ENCODE data around the gene LRP2.

The LRP2 gene

GRCh38 chr2:169237286-169237685 lies 125.0 kb downstream of the LRP2 start:
- TF ChIP-seq CTCF (IDR thresholded peaks at IDR 0.05; ENCODE audit: low read depth, low read length) (no peak), MYC (IDR thresholded peaks at IDR 0.05; ENCODE audit: low read depth, low read length) (no peak)
- H3K4me3 ChIP-seq (ENCODE audit: low read depth, low read length), result no peak overlapping the region
- no peak for DNase-seq (ENCODE audit: low read depth)

- TF ChIP-seq POLR2A (IDR thresholded peaks at IDR 0.05; ENCODE audit: extremely low read depth, insufficient read length) (no peak), CTCF (IDR thresholded peaks at IDR 0.05; ENCODE audit: low read depth, low read length) (no peak), MYC (IDR thresholded peaks at IDR 0.05; ENCODE audit: low read depth, low read length) (no peak), MAX (IDR thresholded peaks at IDR 0.05; ENCODE audit: low read depth, low read length) (no peak)
- H3K4me3 ChIP-seq (ENCODE audit: low read depth, low read length), result no peak overlapping the region
- DNase-seq (ENCODE audit: low read depth), result no peak
Observed at GRCh38 chr2:169232551-169233154, 129.7 kb downstream of the LRP2 start.

GRCh38 chr2:169230204-169230603 lies 132.1 kb downstream of the LRP2 start:
- no peak overlapping the region for H3K4me3 ChIP-seq (ENCODE audit: low read depth, low read length)
- no peak for DNase-seq (ENCODE audit: low read depth)
- TF ChIP-seq MYC (IDR thresholded peaks at IDR 0.05; ENCODE audit: low read depth, low read length) (no peak), CTCF (IDR thresholded peaks at IDR 0.05; ENCODE audit: low read depth, low read length) (no peak), MAX (IDR thresholded peaks at IDR 0.05; ENCODE audit: low read depth, low read length) (no peak), POLR2A (IDR thresholded peaks at IDR 0.05; ENCODE audit: extremely low read depth, insufficient read length) (no peak)

GRCh38 chr2:169229590-169229989 lies 132.7 kb downstream of the LRP2 start:
- DNase-seq (ENCODE audit: low read depth), result no peak
- TF ChIP-seq MYC (IDR thresholded peaks at IDR 0.05; ENCODE audit: low read depth, low read length) (no peak), MAX (IDR thresholded peaks at IDR 0.05; ENCODE audit: low read depth, low read length) (no peak), POLR2A (IDR thresholded peaks at IDR 0.05; ENCODE audit: extremely low read depth, insufficient read length) (no peak), CTCF (IDR thresholded peaks at IDR 0.05; ENCODE audit: low read depth, low read length) (no peak)
- no peak overlapping the region for H3K4me3 ChIP-seq (ENCODE audit: low read depth, low read length)

GRCh38 chr2:169225906-169226305 lies 136.4 kb downstream of the LRP2 start:
- no peak for DNase-seq (ENCODE audit: low read depth)
- TF ChIP-seq CTCF (IDR thresholded peaks at IDR 0.05; ENCODE audit: low read depth, low read length) (no peak), MAX (IDR thresholded peaks at IDR 0.05; ENCODE audit: low read depth, low read length) (no peak), POLR2A (IDR thresholded peaks at IDR 0.05; ENCODE audit: extremely low read depth, insufficient read length) (no peak), MYC (IDR thresholded peaks at IDR 0.05; ENCODE audit: low read depth, low read length) (no peak)
- no peak overlapping the region for H3K4me3 ChIP-seq (ENCODE audit: low read depth, low read length)

GRCh38 chr2:169225233-169225750 lies 137.0 kb downstream of the LRP2 start:
- no peak for DNase-seq (ENCODE audit: low read depth)
- TF ChIP-seq MAX (IDR thresholded peaks at IDR 0.05; ENCODE audit: low read depth, low read length) (no peak), POLR2A (IDR thresholded peaks at IDR 0.05; ENCODE audit: extremely low read depth, insufficient read length) (no peak), CTCF (IDR thresholded peaks at IDR 0.05; ENCODE audit: low read depth, low read length) (no peak), MYC (IDR thresholded peaks at IDR 0.05; ENCODE audit: low read depth, low read length) (no peak)
- no peak overlapping the region for H3K4me3 ChIP-seq (ENCODE audit: low read depth, low read length)

All from NB4 (cell line).